Ascending aorta (tissue), 2 donors: Measurements from ENCODE around the gene CNTNAP2. TPM values are rescaled to one million over a fixed set of nuclear protein-coding genes. Genes with fewer than 3 reads are reported as not detected.

ENCODE experiments used
- DNase-seq, 2 donors: peaks; one replicate each; pipeline ENCODE4 v3.0.0-alpha.2; 2019; ENCODE audit warnings: low spot score in 2 of 2
- H3K27ac ChIP-seq, 2 donors: fragments of 200-600 bp; sonication (generic); one replicate each; pipeline ENCODE4 v1.5.1; 2016 to 2017; ENCODE audit warnings: mild to moderate bottlenecking in 1 of 2
- H3K27me3 ChIP-seq: fragments of 200-600 bp; sonication (generic); one replicate; pipeline ENCODE4 v1.5.1; 2017
- H3K36me3 ChIP-seq, 2 donors: fragments of 200-600 bp; sonication (generic); one replicate each; pipeline ENCODE4 v1.5.1; 2016
- H3K4me1 ChIP-seq, 2 donors: fragments of 200-600 bp; sonication (generic); one replicate each; pipeline ENCODE4 v1.5.1; 2016 to 2017; ENCODE audit warnings: mild to moderate bottlenecking in 1 of 2
- H3K4me3 ChIP-seq, 2 donors: fragments of 200-600 bp; sonication (generic); one replicate each; pipeline ENCODE4 v1.5.1; 2016 to 2017; ENCODE audit warnings: mild to moderate bottlenecking in 1 of 2
- H3K9me3 ChIP-seq, 2 donors: fragments of 200-600 bp; sonication (generic); one replicate each; pipeline ENCODE4 v1.5.1; 2016
- CTCF ChIP-seq, 3 experiments: fragments of 200-600 bp in 2 of 3; fragments of 450-650 bp in 1 of 3; sonication (generic) in 2 of 3; IDR thresholded peaks; one replicate each; pipeline ENCODE4 v1.5.1; 2016 to 2019; ENCODE audit warnings: antibody characterized with exemption in 3 of 3, mild to moderate bottlenecking in 1 of 3, moderate library complexity in 1 of 3
- intact Hi-C: fragments of 100-400 bp; cut with DNase I; formaldehyde crosslinking; loops from one replicate; pipeline ENCODE4 v1.15.1; 2023
- total RNA-seq: library from RNA; depleted of rRNA; stranded (reverse); fragments of >200 nt; gene quantifications from one replicate; pipeline ENCODE4 v1.1.0, GENCODE V29; 2016

The CNTNAP2 gene
- total RNA-seq, 1 donor from 2014 or later = not detected

GRCh38 chr7:148108381-148108780 lies 1991.8 kb downstream of the CNTNAP2 start:
- no peak overlapping the region for H3K4me3 ChIP-seq
- no peaks in the 10 kb centered on the region for H3K36me3 ChIP-seq
- H3K4me1 ChIP-seq = no peaks in the 10 kb centered on the region
- H3K27me3 ChIP-seq = no peaks in the 10 kb centered on the region
- H3K9me3 ChIP-seq = no peaks in the 10 kb centered on the region
- H3K27ac ChIP-seq = no peak overlapping the region
- intact Hi-C loops = no loop called here
- no peak for TF ChIP-seq CTCF (IDR thresholded peaks at IDR 0.05)
- no peak for DNase-seq

GRCh38 chr7:148110097-148110868 lies 1993.7 kb downstream of the CNTNAP2 start:
- no peak for DNase-seq
- Histone ChIP-seq H3K4me3 (no peak overlapping the region), H3K27me3 (no peaks in the 10 kb centered on the region), H3K9me3 (no peaks in the 10 kb centered on the region), H3K27ac (no peak overlapping the region), H3K36me3 (no peaks in the 10 kb centered on the region), H3K4me1 (no peaks in the 10 kb centered on the region)
- intact Hi-C loops = no loop called here
- no peak for TF ChIP-seq CTCF (IDR thresholded peaks at IDR 0.05)

GRCh38 chr7:148114804-148115203 lies 1998.2 kb downstream of the CNTNAP2 start:
- no peak for DNase-seq
- Histone ChIP-seq H3K27me3 (no peaks in the 10 kb centered on the region), H3K9me3 (no peaks in the 10 kb centered on the region), H3K4me3 (no peak overlapping the region), H3K36me3 (no peaks in the 10 kb centered on the region), H3K4me1 (no peaks in the 10 kb centered on the region), H3K27ac (no peak overlapping the region)
- intact Hi-C loops = no loop called here
- no peak for TF ChIP-seq CTCF (IDR thresholded peaks at IDR 0.05)

GRCh38 chr7:148115308-148115707 lies 1998.7 kb downstream of the CNTNAP2 start:
- intact Hi-C loops = no loop called here
- Histone ChIP-seq H3K4me3 (no peak overlapping the region), H3K36me3 (no peaks in the 10 kb centered on the region), H3K27me3 (no peaks in the 10 kb centered on the region), H3K9me3 (no peaks in the 10 kb centered on the region), H3K4me1 (no peaks in the 10 kb centered on the region), H3K27ac (no peak overlapping the region)
- no peak for DNase-seq
- no peak for TF ChIP-seq CTCF (IDR thresholded peaks at IDR 0.05)

GRCh38 chr7:148116195-148116594 lies 1999.6 kb downstream of the CNTNAP2 start:
- no peak for DNase-seq
- no peaks in the 10 kb centered on the region for H3K9me3 ChIP-seq
- intact Hi-C loops = no loop called here
- H3K36me3 ChIP-seq = no peaks in the 10 kb centered on the region
- H3K27me3 ChIP-seq = no peaks in the 10 kb centered on the region
- no peak overlapping the region for H3K27ac ChIP-seq
- TF ChIP-seq CTCF (IDR thresholded peaks at IDR 0.05) = no peak
- H3K4me1 ChIP-seq = no peaks in the 10 kb centered on the region
- H3K4me3 ChIP-seq = no peak overlapping the region
